MCF 10A (cell line): Measurements from ENCODE around the gene TIGD7. TPM values are rescaled to one million over a fixed set of nuclear protein-coding genes. Genes with fewer than 3 reads are reported as not detected.

Source experiments
- BruUV-seq: library from RNA; stranded (reverse); fragments of 400-500 nt; replicated peaks from 2 replicates; lab custom pipeline; 2021; lab: Mats Ljungman, UMichigan
- CTCF ChIA-PET: fragments of 300-600 bp; sonication (Branson Sonifier 250); formaldehyde crosslinking; extraction: SDS; loops from one replicate; lab custom pipeline; 2021; ENCODE audit warnings: antibody characterized with exemption, inconsistent platforms; lab: Yijun Ruan, JAX
- POLR2A ChIA-PET: fragments of 300-600, 350-650 bp; sonication (Branson Sonifier 250); formaldehyde crosslinking; extraction: SDS; loops from one replicate; lab custom pipeline; 2020; ENCODE audit warnings: antibody characterized with exemption, inconsistent platforms; lab: Yijun Ruan, JAX
- DNase-seq: peaks from one replicate; pipeline ENCODE4 v3.0.0-alpha.2; 2018; ENCODE audit not compliant: unreplicated experiment
- H3K27ac Mint-ChIP-seq: one replicate; pipeline ENCODE4 v1.8.0; 2022; ENCODE audit warnings: mild to moderate bottlenecking, low read depth, mixed read lengths; ENCODE audit not compliant: unreplicated experiment
- H3K27me3 Mint-ChIP-seq: one replicate; pipeline ENCODE4 v1.8.0; 2022; ENCODE audit warnings: mixed read lengths; ENCODE audit not compliant: insufficient read depth, unreplicated experiment
- H3K36me3 Mint-ChIP-seq: one replicate; pipeline ENCODE4 v1.8.0; 2022; ENCODE audit warnings: mild to moderate bottlenecking, moderate library complexity, mixed read lengths; ENCODE audit not compliant: insufficient read depth, unreplicated experiment
- H3K4me1 Mint-ChIP-seq: one replicate; pipeline ENCODE4 v1.8.0; 2022; ENCODE audit warnings: mixed read lengths; ENCODE audit not compliant: insufficient read depth, unreplicated experiment
- H3K4me3 Mint-ChIP-seq: one replicate; pipeline ENCODE4 v1.8.0; 2022; ENCODE audit warnings: mild to moderate bottlenecking, moderate library complexity, mixed read lengths; ENCODE audit not compliant: unreplicated experiment
- H3K9me3 Mint-ChIP-seq: one replicate; pipeline ENCODE4 v1.8.0; 2022; ENCODE audit warnings: mixed read lengths; ENCODE audit not compliant: unreplicated experiment
- intact Hi-C: fragments of 100-400 bp; cut with micrococcal nuclease; formaldehyde crosslinking; loops from 2 replicates; pipeline ENCODE4 v1.14.1; 2022
- total RNA-seq: library from RNA; stranded (reverse); gene quantifications from 2 replicates; pipeline ENCODE4 v1.2.3, GENCODE V29; 2022
- TF ChIP-seq, protein P1 (sequence below): fragments of 200-600 bp; IDR thresholded peaks from one replicate; pipeline ENCODE4 v1.8.0; 2022; ENCODE audit warnings: antibody characterized with exemption, mild to moderate bottlenecking; ENCODE audit not compliant: unreplicated experiment

TIGD7 gene
- total RNA-seq, 1 experiment from 2014 or later = 3.4 TPM

DNA sequence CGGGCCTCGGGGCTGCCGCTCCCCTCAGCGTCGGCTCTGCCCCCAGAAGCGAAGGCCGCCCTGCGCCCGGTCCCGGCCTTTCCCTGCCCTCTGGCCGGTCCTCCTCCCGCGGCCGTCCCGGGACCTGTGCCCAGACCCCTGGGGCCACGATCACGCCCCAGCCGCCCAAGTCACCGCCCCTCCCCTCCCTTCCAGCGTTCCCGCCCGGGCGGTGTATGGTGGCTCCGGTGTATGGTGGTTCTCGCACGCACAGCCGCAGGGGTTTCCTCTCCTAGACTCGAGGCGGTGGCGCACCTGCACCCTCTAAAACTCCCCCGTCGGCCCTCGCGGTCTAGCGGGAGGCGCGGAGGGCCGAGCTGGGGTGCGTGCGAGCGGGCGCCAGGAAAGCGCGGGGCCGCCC, 10.0 kb downstream of the TIGD7 start:
- no peak overlapping the region for H3K4me3 Mint-ChIP-seq
- no peak overlapping the region for H3K27ac Mint-ChIP-seq
- H3K36me3 Mint-ChIP-seq = peaks cover 59% of the 10 kb centered on the region
- TF ChIP-seq, protein P1, sequence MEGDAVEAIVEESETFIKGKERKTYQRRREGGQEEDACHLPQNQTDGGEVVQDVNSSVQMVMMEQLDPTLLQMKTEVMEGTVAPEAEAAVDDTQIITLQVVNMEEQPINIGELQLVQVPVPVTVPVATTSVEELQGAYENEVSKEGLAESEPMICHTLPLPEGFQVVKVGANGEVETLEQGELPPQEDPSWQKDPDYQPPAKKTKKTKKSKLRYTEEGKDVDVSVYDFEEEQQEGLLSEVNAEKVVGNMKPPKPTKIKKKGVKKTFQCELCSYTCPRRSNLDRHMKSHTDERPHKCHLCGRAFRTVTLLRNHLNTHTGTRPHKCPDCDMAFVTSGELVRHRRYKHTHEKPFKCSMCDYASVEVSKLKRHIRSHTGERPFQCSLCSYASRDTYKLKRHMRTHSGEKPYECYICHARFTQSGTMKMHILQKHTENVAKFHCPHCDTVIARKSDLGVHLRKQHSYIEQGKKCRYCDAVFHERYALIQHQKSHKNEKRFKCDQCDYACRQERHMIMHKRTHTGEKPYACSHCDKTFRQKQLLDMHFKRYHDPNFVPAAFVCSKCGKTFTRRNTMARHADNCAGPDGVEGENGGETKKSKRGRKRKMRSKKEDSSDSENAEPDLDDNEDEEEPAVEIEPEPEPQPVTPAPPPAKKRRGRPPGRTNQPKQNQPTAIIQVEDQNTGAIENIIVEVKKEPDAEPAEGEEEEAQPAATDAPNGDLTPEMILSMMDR = no peak
- DNase-seq = no peak
- ChIA-PET CTCF (interaction anchor here (0.6 kb wide), 1 partner anchor 155 kb away, joined by 3 read pairs; no protein-coding TSS in a partner anchor), POLR2A (interaction anchor here (1.6 kb wide), 1 partner anchor 11 kb away, joined by 7 read pairs; no protein-coding TSS in a partner anchor)
- no peaks in the 10 kb centered on the region for H3K4me1 Mint-ChIP-seq
- peaks cover 22% of the 10 kb centered on the region for H3K9me3 Mint-ChIP-seq
- no peaks in the 10 kb centered on the region for H3K27me3 Mint-ChIP-seq
- intact Hi-C loops = no loop called here
- no TSS peak for BruUV-seq

DNA sequence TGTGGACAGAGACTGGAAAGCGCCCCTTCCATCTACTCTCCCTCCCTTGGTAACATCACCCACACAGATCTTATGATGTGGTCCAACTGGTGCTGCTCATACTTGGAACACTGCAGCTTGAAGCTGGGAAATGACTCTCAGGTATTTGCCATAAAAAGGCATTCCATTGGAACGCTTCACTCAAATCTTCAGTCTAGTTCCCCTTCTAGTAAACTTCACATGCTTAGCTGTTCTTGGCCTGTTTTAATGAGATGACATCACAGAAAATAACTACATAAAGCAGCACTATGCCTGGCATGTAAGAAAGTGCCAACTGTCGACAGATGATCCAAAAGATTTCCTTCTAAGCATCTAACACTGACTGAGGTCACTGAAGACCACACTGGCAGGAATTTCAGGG, 12.6 kb downstream of the TIGD7 start:
- Mint-ChIP-seq H3K36me3 (peaks cover 79% of the 10 kb centered on the region), H3K4me1 (no peaks in the 10 kb centered on the region), H3K27me3 (no peaks in the 10 kb centered on the region), H3K4me3 (no peak overlapping the region), H3K27ac (no peak overlapping the region), H3K9me3 (peaks cover 12% of the 10 kb centered on the region)
- intact Hi-C loops = no loop called here
- TF ChIP-seq, protein P1 = no peak
- ChIA-PET CTCF (interaction anchor here (0.6 kb wide), 1 partner anchor 164 kb away, joined by 3 read pairs; no protein-coding TSS in a partner anchor), POLR2A (interaction anchor here (1.3 kb wide), 1 partner anchor 9 kb away, joined by 10 read pairs; the partner anchor contains the start of gene ZNF263)
- DNase-seq = no peak
- BruUV-seq = no TSS peak

DNA sequence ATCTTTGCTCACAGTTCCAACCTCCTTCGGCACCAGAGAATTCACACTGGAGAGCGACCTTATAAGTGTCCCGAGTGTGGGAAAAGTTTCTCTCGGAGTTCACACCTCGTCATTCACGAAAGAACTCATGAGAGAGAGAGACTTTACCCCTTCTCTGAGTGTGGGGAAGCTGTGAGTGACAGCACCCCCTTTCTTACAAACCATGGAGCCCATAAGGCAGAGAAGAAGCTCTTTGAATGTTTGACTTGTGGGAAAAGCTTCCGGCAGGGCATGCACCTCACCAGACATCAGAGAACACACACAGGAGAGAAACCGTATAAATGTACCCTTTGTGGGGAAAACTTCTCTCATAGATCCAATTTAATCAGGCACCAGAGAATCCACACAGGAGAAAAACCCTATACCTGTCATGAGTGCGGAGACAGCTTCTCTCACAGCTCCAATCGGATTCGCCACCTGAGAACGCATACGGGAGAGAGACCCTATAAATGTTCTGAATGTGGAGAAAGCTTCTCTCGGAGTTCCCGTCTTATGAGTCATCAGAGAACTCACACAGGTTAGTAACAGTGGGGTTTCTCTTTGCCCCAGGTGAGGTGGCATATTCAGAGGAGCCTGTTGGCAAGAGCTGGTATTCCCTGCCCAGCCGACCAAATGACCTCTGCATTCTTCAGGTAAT, 15.1 kb downstream of the TIGD7 start:
- H3K27me3 Mint-ChIP-seq = no peaks in the 10 kb centered on the region
- intact Hi-C loops = no loop called here
- no peaks in the 10 kb centered on the region for H3K4me1 Mint-ChIP-seq
- no peak overlapping the region for H3K27ac Mint-ChIP-seq
- ChIA-PET CTCF (interaction anchor here (0.6 to 0.8 kb wide), 3 partner anchors 26 to 160 kb away, joined by 3 read pairs; no protein-coding TSS in a partner anchor), POLR2A (interaction anchor here (0.5 to 1.5 kb wide), 3 partner anchors 8 to 26 kb away, joined by 3 to 4 read pairs (median 3); no protein-coding TSS in a partner anchor)
- H3K4me3 Mint-ChIP-seq = no peak overlapping the region
- TF ChIP-seq, protein P1 = no peak
- H3K9me3 Mint-ChIP-seq = no peaks in the 10 kb centered on the region
- peaks cover 87% of the 10 kb centered on the region for H3K36me3 Mint-ChIP-seq
- DNase-seq = no peak
- no TSS peak for BruUV-seq

DNA sequence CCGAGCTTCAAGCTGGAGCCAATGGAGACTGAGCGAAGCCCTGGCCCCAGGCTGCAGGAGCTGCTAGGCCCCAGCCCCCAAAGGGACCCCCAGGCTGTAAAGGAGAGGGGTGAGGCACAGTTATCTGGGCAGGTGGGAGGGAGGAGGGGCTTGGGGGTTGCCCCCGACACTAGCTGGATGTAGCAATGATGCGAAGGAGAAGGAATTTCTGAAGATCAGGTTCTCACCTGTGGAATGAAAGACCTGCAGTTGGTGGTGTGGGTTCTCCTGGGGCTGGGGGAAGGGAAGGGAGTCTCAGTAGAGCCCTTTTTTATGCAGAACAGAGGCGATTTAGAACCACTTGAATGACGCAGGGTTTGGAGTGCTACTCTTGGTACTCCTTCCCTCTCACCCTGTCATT, 20.1 kb downstream of the TIGD7 start:
- intact Hi-C loops = no loop called here
- CTCF ChIA-PET = interaction anchor here (0.9 kb wide), 1 partner anchor 13 kb away, joined by 3 read pairs; no protein-coding TSS in a partner anchor
- H3K36me3 Mint-ChIP-seq = peaks cover 66% of the 10 kb centered on the region
- POLR2A ChIA-PET = interaction anchor here (1.4 to 11.6 kb wide), 6 partner anchors 20 to 216 kb away, joined by 4 to 161 read pairs (median 30); partner anchors contain the start of genes CLUAP1, TIGD7, ZNF174 and ZNF200
- H3K4me1 Mint-ChIP-seq = no peaks in the 10 kb centered on the region
- DNase-seq = no peak
- no peaks in the 10 kb centered on the region for H3K27me3 Mint-ChIP-seq
- H3K4me3 Mint-ChIP-seq = peak overlapping the region; percentile 96
- no peak overlapping the region for H3K27ac Mint-ChIP-seq
- no peaks in the 10 kb centered on the region for H3K9me3 Mint-ChIP-seq
- no TSS peak for BruUV-seq
- TF ChIP-seq, protein P1 = no peak
